Motor neuron (in vitro differentiated cells): ENCODE results near the gene TNNI3K. TPM values are rescaled to one million over a fixed set of nuclear protein-coding genes. Genes with fewer than 3 reads are reported as not detected.

Experiments used
- ATAC-seq, 8 experiments: fragments of 200-7000 bp; cut with Tn5 transposase; replicated peaks in 6 of 8; 2 replicates each; pipeline ENCODE4 v1.8.0; 2021; ENCODE audit warnings: mild to moderate bottlenecking in 8 of 8, moderate library complexity in 8 of 8
- H3K27ac ChIP-seq, 2 donors: fragments of 250-450 bp; sonication (Bioruptor Pico); 2 replicates each; pipeline ENCODE4 v1.9.0; 2021; ENCODE audit warnings: antibody characterized with exemption in 2 of 2, mild to moderate bottlenecking in 2 of 2, moderate library complexity in 1 of 2
- H3K4me1 ChIP-seq, 2 donors: fragments of 250-450 bp; sonication (Bioruptor Pico); replicated peaks in 1 of 2; 2 replicates each; pipeline ENCODE4 v1.6.1; 2021; ENCODE audit warnings: antibody characterized with exemption in 2 of 2, mild to moderate bottlenecking in 2 of 2, moderate library complexity in 1 of 2
- H3K4me3 ChIP-seq, 5 donors: fragments of 250-450 bp; sonication (Bioruptor Pico); 2 replicates each; pipeline ENCODE4 v1.9.0; 2021; ENCODE audit warnings: antibody characterized with exemption in 5 of 5, mild to moderate bottlenecking in 5 of 5, moderate library complexity in 4 of 5
- WGBS, 10 experiments: fragments of 450-650 bp; shearing (Covaris generic); methylation state at CpG; one replicate each; pipeline ENCODE4 v1.0.0; 2022; 5-methylcytosine and 5-hydroxymethylcytosine counted together
- in situ Hi-C, 9 experiments: fragments of 400-800 bp; cut with MboI; loops; one replicate each; pipeline ENCODE4 v1.15.0; 2021; ENCODE audit warnings: low sequenced_read_pairs in 9 of 9, low pct_unique_long_range_greater_than_20kb in 2 of 9; ENCODE audit not compliant: unreplicated experiment in 9 of 9
- total RNA-seq, 8 experiments: library from RNA; unstranded; fragments of 300-600 nt; gene quantifications; 2 replicates each; pipeline versions ENCODE4 v1.2.3 to v1.2.4, GENCODE V29; 2022

TNNI3K gene
- total RNA-seq, 8 experiments from 2014 or later = 0.08 to 5.3 (median 1.6) TPM; not detected in 2

DNA sequence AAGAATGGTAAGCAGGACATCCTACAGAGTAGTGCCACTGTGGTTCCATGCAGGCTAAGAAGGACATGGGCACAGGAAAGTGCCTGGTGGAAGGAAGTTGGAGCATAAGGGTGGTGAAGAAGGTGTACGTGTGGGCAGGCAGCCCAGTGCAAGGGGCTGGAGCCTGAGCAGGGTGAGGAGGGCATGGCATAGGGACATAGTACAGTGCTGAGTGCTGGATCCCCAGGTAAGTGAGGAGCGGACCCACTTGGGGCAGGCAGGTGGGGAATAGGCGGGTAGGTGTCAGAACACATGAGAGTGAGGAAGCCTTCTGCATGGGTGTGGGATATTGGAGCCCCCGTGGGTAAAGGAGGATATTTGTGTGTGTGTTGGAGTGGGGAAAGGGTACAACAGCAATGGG, 292.9 kb downstream of the TNNI3K start:
- no peak overlapping the region for H3K27ac ChIP-seq
- H3K4me3 ChIP-seq = no peak overlapping the region
- H3K4me1 ChIP-seq = peaks cover 0 to 13% of the 10 kb centered on the region in 2 donors
- WGBS, 10 experiments = 17 to 96% (median 63%) methylated on average over 1 to 4 of the region's 4 CpGs; no CpG with 5 or more reads in 2 of the 10 experiments
- in situ Hi-C loops = no loop called here
- ATAC-seq = no peak

DNA sequence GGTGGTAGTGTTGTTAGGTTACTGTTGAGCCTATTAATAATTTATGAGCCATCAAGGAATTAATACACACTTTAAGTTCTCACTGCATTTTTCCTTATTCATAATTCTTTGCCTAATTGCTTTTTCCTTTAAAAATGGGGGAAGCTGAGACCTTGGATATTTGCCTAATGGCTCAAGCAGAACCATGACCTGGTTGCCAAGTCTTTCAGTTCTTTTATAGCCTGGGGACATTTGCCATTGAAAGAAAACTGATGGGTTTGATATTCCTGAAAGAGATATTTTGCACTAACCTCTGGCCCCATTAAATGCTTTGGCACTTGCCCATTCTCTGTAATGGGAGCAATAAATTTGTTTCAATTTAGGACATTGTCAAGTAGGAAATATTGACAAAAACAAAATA, 295.7 kb downstream of the TNNI3K start:
- in situ Hi-C loops = no loop called here

DNA sequence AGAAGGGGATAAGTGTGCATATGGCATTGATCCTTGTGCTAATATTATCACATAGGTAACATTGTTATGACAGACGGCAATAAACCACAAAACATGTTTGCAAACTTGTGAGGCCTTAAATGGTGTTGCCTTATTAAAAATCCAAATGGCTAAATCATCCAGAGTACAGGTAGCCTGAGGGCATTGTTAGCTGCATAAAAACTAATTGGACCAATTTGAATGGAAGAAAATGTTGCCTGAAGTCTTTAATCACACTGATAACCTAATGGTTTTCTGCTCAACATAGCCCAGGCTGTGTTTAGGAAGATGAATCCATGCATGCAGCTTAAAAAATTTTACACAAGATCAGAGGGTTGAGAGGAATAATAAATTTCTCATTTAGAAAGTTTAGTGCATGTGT, 296.6 kb downstream of the TNNI3K start:
- in situ Hi-C loops = no loop called here
- no peak overlapping the region for H3K4me3 ChIP-seq
- ATAC-seq = no peak
- H3K27ac ChIP-seq = no peak overlapping the region
- peaks cover 0 to 9% of the 10 kb centered on the region in 2 donors for H3K4me1 ChIP-seq
- whole genome bisulfite sequencing, 10 experiments = 20 to 100% (median 80%) methylated on average over 1 of the region's 1 CpG; no CpG with 5 or more reads in 2 of the 10 experiments

More for the DNA sequence above, 295.7 kb downstream of the TNNI3K start:
- peak in 1 of 8 experiments; percentile 52 for ATAC-seq
- no peak overlapping the region for H3K27ac ChIP-seq
- H3K4me1 ChIP-seq = peaks cover 0 to 9% of the 10 kb centered on the region in 2 donors
- H3K4me3 ChIP-seq = no peak overlapping the region

DNA sequence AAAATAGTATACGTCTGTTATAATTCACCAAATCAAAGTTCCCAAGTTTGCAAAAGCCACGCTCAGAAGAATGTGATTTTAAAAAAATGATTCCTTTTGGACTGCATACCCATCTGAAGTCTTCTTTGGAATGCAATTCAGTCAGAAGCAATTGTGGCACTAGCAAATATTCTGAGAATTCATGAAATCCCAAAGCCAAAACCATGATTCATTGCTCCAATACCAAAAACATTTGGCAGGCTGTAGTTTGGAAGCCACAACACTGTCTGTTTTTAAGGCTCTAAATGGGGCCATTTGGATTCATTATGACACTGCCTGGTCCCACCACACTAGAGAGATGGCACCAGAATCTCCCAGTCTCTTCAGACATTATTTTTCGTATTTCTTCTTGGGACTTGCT, 299.1 kb downstream of the TNNI3K start:
- WGBS, 10 experiments = 0 to 100% (median 90%) methylated on average over 2 to 3 of the region's 3 CpGs; no CpG with 5 or more reads in 1 of the 10 experiments
- no peak overlapping the region for H3K27ac ChIP-seq

DNA sequence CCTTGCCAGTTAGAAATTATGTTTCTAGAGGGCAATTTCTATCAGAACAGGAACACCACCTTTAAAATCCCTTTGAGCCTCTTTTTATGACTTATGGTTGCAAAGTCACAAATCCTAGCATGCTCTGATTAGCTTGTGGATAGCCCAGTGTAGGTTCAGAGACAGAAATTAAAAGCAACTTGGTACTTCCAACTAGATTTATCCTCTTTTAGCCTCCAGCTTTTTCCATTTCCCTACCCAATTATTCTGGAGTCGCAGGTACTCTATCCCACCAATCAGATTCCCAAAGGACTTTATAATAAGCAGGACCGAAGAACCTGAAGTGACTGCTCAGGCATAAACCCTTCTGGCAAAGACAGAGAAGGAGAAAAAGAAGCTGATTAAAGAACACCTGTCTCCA, 310.6 kb downstream of the TNNI3K start:
- in situ Hi-C loops = no loop called here
- WGBS, 10 experiments = 0 to 100% (median 94%) methylated on average over 1 to 2 of the region's 2 CpGs; no CpG with 5 or more reads in 1 of the 10 experiments
- no peaks in the 10 kb centered on the region for H3K4me1 ChIP-seq
- no peak overlapping the region for H3K27ac ChIP-seq
- H3K4me3 ChIP-seq = no peak overlapping the region
- ATAC-seq = no peak

More for the DNA sequence above, 299.1 kb downstream of the TNNI3K start:
- no peak for ATAC-seq
- in situ Hi-C loops = no loop called here
- H3K4me3 ChIP-seq = no peak overlapping the region
- H3K4me1 ChIP-seq = peaks cover 0 to 9% of the 10 kb centered on the region in 2 donors

DNA sequence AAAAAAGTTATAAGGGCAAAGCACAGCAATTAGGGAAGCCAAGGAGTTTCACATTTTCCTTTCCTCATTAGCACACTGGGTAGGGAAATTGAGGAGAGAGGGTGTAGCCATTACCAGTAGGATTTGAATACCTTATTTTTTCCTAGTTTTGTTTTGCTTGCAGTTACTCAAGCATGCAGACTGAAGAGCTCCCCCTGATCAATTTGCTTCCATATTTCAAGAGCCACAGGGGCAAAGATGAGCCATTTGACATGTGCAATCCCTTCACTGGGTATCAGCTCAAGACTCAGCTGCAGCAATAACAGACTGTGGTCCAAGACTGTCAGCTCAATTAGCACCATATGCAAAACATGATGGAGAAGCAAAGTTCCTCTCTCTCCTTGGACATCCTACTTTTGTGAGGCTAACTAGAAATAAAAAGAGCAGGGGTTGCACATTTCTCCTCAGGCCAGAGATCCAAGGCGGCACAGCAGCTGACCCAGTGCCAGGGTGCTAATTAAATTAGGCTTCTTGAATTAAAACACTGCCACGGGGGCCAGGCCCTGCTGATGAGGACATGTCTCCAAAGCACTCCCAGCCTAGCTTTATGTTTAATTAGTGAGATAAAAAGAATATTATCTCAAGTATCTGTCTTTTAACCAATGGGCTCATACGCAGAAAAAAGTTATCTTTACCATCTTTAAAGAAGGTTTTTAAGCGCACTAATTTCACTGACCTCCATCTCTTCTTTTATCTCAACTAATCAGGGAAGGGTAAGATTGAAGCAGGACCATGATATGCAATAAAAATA, 314.0 kb downstream of the TNNI3K start:
- peak in 1 of 8 experiments; percentile 20 for ATAC-seq
- H3K27ac ChIP-seq = no peak overlapping the region
- in situ Hi-C loops = no loop called here
- H3K4me1 ChIP-seq = no peaks in the 10 kb centered on the region
- 39 to 89% (median 68%) methylated on average over 2 to 4 of the region's 4 CpGs for WGBS, 10 experiments
- no peak overlapping the region for H3K4me3 ChIP-seq

DNA sequence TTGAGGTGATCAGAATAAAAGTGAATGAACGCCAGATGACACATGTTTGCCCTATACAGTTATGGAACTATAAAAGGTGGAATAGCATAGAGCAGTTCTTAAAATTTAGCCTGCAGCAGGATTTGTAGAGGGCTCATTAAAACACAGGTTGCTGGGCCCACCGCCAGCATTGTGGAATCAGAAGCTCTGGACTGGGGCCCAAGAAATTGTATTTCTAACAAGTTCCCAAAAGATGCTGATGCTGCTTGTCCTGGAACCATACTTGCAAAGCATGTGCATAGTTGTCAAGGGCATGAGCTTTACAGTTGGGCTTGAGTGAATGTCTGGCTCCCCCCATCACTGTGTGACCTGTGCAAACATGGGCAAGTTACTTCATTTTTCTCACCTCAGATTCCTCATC, 314.7 kb downstream of the TNNI3K start:
- H3K4me1 ChIP-seq = no peaks in the 10 kb centered on the region
- in situ Hi-C loops = no loop called here
- H3K4me3 ChIP-seq = no peak overlapping the region
- WGBS, 10 experiments = 52 to 100% (median 100%) methylated on average over 1 to 2 of the region's 2 CpGs; no CpG with 5 or more reads in 1 of the 10 experiments
- no peak overlapping the region for H3K27ac ChIP-seq
- ATAC-seq = no peak

DNA sequence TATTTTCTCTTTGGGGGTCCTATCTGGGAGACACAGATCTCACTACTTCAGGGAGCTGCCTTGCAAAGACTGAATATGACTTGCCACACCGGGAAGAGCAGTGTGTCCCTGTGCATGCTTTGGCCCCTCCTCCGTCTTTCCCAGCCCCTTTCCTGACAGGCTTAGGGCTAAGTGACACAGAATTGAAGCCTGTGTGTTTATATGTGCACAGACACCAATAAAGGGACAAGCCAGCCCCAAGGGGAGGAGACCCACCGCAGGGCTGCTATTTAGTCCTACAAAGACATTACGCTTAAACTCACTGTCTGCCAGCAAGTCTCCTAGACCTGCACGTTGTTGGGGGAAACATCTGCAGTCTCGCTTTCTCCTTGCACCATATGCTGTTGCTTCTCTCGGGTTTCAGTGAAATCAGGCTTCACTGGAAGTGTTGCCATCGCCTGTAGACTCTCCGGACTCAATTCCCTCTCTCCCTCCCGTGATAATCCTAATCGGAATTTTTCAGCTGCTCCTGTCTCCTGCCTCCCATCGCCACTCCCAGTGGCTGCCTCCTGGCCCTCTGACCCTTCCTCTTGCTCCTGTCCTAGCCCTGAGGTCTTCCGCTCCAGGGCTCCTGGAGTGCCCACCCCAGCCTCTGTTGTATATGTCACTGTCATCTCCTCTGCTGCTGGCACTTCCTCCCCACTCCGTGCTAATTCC, 335.8 kb downstream of the TNNI3K start:
- H3K27ac ChIP-seq = no peak overlapping the region
- H3K4me1 ChIP-seq = peaks cover 0 to 2% of the 10 kb centered on the region in 2 donors
- in situ Hi-C loops = no loop called here
- ATAC-seq = peak in 6 of 8 experiments; percentile 34 to 79 (median 54)
- WGBS, 10 experiments = 6 to 100% (median 53%) methylated on average over 1 to 14 of the region's 14 CpGs
- no peak overlapping the region for H3K4me3 ChIP-seq

DNA sequence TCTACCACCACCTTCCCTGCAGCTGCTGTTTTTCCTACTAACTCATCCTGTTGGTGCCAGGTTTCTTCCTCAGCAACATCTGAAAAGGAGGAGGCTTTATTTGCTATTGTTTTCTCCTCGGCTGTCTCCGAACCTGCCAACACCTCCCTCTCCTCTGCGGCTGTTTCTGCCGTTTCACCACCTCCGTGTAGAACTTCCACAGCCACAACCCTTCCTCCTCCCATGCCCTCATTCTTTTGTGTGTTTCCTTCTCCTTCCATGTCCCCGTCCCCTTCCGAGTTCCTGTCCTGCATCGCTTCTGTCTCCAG, 336.3 kb downstream of the TNNI3K start:
- Histone ChIP-seq H3K27ac (no peak overlapping the region), H3K4me3 (no peak overlapping the region), H3K4me1 (peaks cover 0 to 2% of the 10 kb centered on the region in 2 donors)
- in situ Hi-C loops = no loop called here
- ATAC-seq = no peak
- WGBS, 10 experiments = 24 to 100% (median 87%) methylated on average over 2 to 8 of the region's 8 CpGs

DNA sequence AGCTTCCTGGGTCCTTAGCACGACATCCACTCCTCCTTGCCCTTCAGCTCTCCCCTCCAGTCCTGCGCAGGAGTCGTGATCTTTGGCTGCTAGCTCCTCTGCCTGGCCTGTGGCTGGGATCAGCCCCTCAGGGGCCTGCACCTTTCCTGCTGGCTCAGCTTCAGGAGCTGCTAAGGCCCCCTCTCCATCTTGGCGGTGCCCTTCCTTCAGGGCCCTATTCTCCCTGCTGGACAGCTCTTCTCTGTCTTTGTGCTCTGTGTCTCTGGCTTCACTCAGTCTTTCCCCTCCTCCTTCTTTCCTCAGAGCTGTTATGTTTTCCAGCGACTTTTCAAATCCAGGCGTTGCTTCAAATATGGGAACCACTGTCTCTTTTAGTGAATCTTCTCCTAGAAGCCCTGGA, 336.7 kb downstream of the TNNI3K start:
- in situ Hi-C loops = no loop called here
- peak in 1 of 8 experiments; percentile 36 for ATAC-seq
- Histone ChIP-seq H3K4me1 (peaks cover 0 to 2% of the 10 kb centered on the region in 2 donors), H3K27ac (no peak overlapping the region), H3K4me3 (no peak overlapping the region)
- 0 to 96% (median 74%) methylated on average over 1 to 6 of the region's 6 CpGs; no CpG with 5 or more reads in 1 of the 10 experiments for WGBS, 10 experiments

DNA sequence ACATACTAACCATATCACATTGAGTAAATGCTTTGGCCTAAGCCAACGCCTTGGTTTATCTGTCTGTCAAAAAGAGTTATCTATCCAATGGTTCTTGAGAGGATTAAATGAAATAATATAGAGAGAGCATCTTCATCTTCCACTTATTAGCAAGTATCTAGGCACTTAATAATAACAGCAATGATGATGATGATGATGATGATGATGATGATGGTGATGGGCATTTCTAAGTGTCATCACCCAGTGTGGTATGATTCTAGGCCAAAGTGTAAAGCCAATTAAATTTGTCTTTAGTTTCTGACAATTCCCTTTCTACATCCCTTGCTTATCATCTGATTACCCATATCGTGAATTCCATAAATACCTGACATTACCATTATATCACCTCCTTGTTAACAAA, 342.9 kb downstream of the TNNI3K start:
- ATAC-seq = no peak
- peaks cover 0 to 3% of the 10 kb centered on the region in 2 donors for H3K4me1 ChIP-seq
- H3K27ac ChIP-seq = no peak overlapping the region
- 25 to 97% (median 75%) methylated on average over 1 to 2 of the region's 2 CpGs; no CpG with 5 or more reads in 2 of the 10 experiments for WGBS, 10 experiments
- in situ Hi-C loops = no loop called here
- H3K4me3 ChIP-seq = no peak overlapping the region

DNA sequence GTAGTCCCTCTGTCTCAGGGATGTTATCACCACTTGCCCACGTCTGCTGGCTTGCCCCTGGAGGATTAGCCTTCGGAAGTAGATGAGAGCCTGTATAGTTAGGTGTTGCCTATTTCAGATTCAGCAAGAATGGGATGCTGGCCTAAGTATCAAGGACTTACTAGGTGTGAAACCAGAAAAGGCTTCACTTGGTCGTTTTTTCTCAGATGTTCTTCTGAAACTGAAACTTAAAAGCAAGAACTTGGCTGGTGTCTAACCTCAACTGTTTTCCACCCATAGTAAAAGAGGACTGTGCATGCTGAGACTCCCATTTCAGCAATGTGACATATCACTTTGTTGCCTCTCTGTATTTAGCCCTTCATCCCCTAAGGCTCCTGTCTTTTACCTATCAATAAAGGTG, 344.2 kb downstream of the TNNI3K start:
- ATAC-seq = no peak
- in situ Hi-C loops = no loop called here
- H3K4me3 ChIP-seq = no peak overlapping the region
- WGBS, 10 experiments = 0 to 96% (median 50%) methylated on average over 1 to 3 of the region's 3 CpGs; no CpG with 5 or more reads in 3 of the 10 experiments
- H3K4me1 ChIP-seq = peaks cover 0 to 3% of the 10 kb centered on the region in 2 donors
- no peak overlapping the region for H3K27ac ChIP-seq

DNA sequence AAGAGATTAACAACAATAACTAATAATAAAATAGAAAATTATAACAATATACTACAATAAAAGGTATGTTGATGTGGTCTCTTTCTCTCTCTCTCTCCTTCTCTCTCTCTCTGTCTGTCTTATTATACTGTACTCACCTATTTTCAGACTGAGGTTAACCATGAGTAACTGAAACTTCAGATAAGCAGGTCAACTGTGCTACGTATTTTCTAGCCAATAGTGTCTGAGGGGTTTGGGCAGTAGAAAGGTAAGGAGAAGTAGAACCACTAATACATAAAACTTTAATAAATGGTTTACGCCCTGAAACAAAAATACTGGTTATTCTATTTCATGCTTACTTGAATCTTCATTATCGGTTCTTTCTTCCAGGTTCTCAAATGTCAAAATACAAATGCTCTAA, 348.2 kb downstream of the TNNI3K start:
- no peak for ATAC-seq
- H3K27ac ChIP-seq = no peak overlapping the region
- in situ Hi-C loops = no loop called here
- H3K4me1 ChIP-seq = no peaks in the 10 kb centered on the region
- WGBS, 10 experiments = 41 to 100% (median 93%) methylated on average over 2 to 3 of the region's 3 CpGs
- no peak overlapping the region for H3K4me3 ChIP-seq
